Measurements from ENCODE around the gene CD8B2.
A peak's percentile ranks its signal among the peaks of the same experiment; 100 is the strongest.
"Not testable (repeated sequence)": the region's sequence is repeated elsewhere in the genome, so short reads cannot be mapped to it uniquely, and the experiment has no call there.

Gene CD8B2

GRCh38 chr2:106511934-106512333, 24.8 kb downstream of the CD8B2 start:
- not testable (repeated sequence) for DNase-seq (ENCODE audit: low spot score)

DNA sequence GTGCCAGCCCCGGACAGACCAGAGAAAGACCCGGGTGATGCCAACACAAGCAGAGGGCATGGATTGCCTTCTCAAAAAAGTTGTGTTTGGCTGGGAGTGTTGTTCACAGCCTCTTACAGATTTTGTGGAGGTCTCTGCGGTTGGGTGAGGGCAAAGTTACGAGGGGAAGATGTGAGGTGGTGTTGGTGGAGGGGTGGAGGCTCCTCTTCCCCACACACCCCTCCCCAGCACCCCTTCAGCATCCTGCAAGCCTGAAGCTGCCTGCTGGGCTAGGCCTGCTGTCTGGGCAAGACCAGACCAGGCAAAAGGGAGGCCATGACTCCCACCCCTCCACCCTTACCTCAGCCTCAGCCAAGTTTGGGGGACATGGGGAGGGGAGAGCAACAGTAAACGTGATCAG, 26.2 kb downstream of the CD8B2 start:
- DNase-seq (ENCODE audit: low spot score) = not testable (repeated sequence)

GRCh38 chr2:106514827-106515226, 27.7 kb downstream of the CD8B2 start:
- not testable (repeated sequence) for DNase-seq (ENCODE audit: low spot score)

- DNase-seq (ENCODE audit: low spot score) = no peak
Measured at GRCh38 chr2:106516436-106516835, 29.3 kb downstream of the CD8B2 start.

GRCh38 chr2:106516864-106517263, 29.7 kb downstream of the CD8B2 start:
- DNase-seq (ENCODE audit: low spot score) = no peak

GRCh38 chr2:106517329-106517728, 30.2 kb downstream of the CD8B2 start:
- DNase-seq (ENCODE audit: low spot score) = no peak

DNA sequence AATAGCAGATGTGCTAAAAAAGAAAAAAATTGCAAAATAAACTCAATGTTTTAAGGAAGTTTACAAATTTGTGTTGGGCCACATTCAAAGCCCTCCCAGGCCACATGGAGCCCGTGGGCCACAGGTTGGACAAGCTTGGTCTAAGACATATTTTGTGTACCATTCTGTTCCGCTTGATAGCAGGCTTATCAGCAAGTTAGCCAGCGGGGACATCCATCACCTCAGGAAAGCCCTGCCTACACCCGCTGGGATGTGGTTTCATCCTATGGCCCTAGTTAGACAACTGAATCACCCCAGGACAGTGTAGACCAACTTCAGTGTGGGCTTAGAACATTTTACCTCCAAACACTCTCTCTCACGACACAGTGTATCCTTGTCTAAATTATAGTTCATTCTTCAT, 32.6 kb downstream of the CD8B2 start:
- DNase-seq (ENCODE audit: low spot score) = no peak

DNA sequence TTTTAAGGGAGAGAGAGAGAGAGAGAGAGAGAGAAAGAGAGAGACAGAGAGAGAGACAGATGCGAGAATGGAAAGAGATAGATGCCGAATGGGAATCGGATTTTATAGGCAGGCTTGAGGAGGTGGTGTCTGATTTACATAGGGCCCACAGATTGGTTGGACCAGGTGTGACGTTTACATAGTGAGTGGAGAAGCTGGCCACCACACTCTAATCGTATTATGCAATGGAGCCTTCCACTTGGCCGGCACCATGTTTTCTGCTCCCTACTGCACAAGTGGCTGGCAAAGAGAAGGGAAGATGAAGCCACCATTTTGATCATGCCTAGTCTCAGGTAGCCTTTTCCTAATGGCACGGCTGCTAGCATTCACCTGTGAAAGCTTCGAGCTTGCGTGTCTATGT, 33.9 kb downstream of the CD8B2 start:
- DNase-seq (ENCODE audit: low spot score) = no peak

DNA sequence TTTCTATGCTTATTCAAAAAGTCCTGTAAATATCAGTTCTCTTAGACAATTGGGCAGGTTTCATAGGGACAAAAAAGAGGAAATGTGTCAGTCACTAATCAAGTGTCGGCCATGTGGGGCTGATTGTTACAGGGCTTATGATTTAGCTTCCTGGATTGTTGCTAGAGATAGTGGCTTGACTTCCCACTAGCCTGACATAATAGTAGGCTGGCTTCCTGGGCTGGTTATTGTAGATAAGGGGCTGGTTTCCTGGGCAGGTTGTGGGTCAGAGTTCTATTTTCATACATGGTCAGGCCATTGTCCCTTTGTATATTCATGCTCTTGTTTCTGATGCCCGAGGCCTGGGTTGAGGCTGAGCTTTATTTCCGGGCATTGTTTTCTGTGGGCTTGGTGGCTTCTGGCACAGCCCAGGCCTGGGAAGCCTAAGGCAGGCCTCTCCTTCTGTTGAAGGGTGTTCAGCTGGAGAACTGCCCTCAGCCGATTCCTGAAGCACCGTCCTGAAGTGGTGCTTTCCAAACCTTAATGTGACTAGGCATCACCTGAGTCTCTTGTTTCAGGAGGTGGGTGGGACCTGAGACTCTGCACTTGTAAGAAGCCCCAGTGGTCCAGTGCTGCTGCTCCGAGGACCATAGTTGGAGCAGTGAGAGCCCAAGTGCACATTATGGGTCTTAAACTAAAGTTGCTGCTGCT, 37.0 kb downstream of the CD8B2 start:
- no peak for DNase-seq (ENCODE audit: low spot score)

DNA sequence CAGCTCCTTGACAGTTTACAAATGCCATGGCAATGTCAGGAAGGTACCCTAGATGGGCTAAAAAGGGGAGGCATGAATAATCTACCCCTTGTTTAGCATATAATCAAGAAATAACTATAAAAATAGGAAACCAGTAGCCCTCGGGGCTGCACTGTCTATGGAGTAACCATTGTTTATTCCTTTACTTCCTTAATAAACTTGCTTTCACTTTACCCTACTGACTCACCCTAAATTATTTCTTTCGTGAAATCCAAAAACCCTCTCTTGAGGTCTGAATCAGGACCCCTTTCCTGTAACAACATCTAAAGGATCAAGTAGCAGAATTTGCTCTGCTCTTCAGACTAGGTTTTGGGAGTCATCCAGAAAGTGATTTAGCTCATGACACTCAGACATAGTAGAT, 43.7 kb downstream of the CD8B2 start:
- DNase-seq (ENCODE audit: low spot score) = no peak

DNA sequence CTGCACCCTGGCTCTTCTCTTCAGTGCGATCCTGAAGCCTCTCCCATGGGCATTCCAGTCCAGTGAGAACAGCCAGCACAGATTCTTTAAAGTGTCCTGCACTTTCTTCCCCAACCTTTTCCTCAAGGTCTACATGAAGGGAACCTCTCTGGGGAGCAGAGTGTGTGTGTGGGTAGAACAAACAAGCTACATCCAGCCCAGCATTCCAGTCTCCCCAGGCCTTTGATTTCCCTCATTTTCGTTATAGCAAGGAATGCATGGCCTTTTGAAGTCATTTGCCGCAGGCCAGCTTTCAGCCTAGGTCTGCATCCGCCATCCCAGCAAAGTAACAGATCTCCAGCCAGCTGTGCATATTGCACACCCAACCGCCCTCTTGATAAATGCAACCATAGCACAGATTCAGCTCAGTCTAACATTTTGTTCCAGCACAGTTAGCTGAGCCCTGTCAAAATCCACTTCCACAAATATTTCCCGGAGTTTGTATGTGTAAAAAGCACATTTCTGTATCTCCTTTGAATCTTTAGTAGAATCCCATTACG, 44.6 kb downstream of the CD8B2 start:
- no peak for DNase-seq (ENCODE audit: low spot score)

GRCh38 chr2:106532236-106532635, 45.1 kb downstream of the CD8B2 start:
- DNase-seq (ENCODE audit: low spot score) = no peak

- DNase-seq (ENCODE audit: low spot score) = no peak
Measured at GRCh38 chr2:106534471-106534870, 47.3 kb downstream of the CD8B2 start.

GRCh38 chr2:106536490-106536889, 49.3 kb downstream of the CD8B2 start:
- no peak for DNase-seq (ENCODE audit: low spot score)

GRCh38 chr2:106537047-106537446, 49.9 kb downstream of the CD8B2 start:
- peak; percentile 48 for DNase-seq (ENCODE audit: low spot score)

GRCh38 chr2:106537791-106538191, 50.6 kb downstream of the CD8B2 start:
- DNase-seq (ENCODE audit: low spot score) = no peak

- DNase-seq (ENCODE audit: low spot score) = no peak
Measured at GRCh38 chr2:106540886-106541285, 53.7 kb downstream of the CD8B2 start.

DNA sequence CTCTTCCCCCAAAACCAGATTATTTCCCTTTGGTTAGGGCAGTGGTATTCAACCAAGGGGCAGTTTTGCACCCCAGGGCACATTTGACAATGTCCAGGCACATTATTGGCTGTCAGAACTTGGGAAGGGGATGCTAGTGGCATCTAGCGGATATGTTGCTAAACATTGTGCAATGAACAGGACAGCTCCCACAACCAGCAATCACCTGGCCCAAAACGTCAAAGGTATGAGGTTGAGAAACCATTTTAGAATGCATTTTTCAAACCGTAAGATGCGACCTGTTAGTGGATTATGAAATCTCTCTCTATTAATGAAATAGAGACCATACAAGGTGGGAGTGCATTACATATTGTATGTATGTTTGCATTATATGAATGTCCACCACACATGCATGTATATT, 54.2 kb downstream of the CD8B2 start:
- DNase-seq (ENCODE audit: low spot score) = no peak

GRCh38 chr2:106542746-106543359, 55.7 kb downstream of the CD8B2 start:
- peak; percentile 69 for DNase-seq (ENCODE audit: low spot score)

DNA sequence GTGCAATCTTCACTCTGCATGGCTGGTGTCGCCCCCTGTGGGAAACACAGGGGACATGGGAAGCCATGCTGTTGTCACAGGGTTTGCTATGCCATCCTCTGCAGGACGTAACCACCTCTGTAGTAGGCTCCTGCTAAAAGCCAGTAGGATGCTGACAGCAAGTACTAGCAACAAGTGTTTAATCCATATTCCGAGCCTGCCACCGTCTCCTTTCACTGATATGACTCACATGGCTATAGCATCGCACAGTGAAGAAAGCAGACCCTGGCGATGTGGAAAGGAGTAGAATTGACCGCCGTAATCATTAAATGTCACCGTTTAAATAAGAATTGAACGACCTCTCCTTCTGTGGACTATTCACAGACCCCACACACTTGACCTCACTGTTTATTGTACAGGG, 57.8 kb downstream of the CD8B2 start:
- DNase-seq (ENCODE audit: low spot score) = no peak

- no peak for DNase-seq (ENCODE audit: low spot score)
Measured at GRCh38 chr2:106546391-106546990, 59.3 kb downstream of the CD8B2 start.

DNA sequence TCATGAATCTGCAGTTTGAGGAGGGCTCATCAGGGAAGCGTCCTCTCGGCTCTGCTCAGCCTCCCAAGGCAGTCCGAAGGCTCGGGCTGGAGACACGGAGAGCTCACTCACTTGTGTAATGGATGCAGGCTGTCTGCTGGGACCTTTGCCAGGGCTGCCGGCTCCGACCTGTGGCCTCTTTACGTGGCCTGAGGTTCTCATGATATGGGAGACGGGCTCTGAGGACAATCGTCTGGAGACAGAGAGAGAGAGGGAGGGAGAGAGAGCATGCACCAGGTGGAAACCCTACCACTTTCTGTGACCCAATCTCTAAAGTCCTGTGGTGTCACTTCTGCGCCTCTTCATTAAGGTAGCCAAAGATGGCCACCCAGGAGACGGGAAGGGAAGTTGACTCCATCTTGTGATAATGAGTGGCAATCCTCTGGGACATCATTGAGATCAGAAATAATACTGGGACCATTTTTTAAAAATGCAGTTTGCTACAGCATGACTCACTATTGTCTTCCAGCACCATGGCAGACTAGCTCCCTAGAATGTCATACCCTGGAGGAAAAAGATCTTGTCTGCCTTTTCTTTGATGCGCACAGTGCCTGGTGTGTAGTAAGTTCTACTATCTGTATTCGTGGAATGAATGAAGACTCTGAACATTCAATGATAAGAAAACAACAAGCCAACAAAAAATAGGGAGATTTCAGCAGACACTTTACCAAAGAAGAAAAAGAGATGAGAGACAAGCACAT, 60.2 kb downstream of the CD8B2 start:
- DNase-seq (ENCODE audit: low spot score) = no peak

Measured in Ammon's horn (tissue), 1 donor.